ENCODE results near the gene CNTNAP5. TPM values are rescaled to one million over a fixed set of nuclear protein-coding genes. Genes with fewer than 3 reads are reported as not detected.

Gene CNTNAP5
- total and polyA plus RNA-seq, 2 of the 8 experiments (the other 6 are each of a cell fraction or from before 2014, with no cell fraction given): 0.11 to 0.76 TPM

DNA sequence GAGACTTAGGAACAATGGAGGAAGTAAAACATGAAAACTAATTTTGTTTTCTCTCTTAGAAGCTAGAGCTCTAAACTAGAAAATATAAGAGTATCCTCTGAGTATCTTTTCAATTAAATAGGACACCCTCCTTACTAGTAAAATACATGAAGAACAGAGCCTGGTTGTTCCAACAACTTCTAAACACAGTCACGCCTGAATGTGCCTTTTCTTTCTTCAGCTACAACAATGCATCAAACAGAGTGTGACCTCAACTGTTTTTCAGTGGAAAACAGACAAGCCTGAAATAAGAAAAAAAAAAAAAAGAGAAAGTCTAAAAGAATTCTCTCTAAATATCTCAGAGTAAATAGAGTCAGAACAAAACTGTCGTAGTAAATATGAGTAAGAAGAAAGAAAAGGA is 928.8 kb downstream of the CNTNAP5 start:
- Histone ChIP-seq H2BK15ac (ENCODE audit: low read length) (no peak overlapping the region), H3K18ac (ENCODE audit: extremely low read depth, low read length) (no peak overlapping the region), H2BK12ac (ENCODE audit: low read depth, low read length) (no peak overlapping the region), H3K9me3 (ENCODE audit: insufficient read depth in 2 of 2, low read depth in 1 of 2, low read length in 1 of 2) (no peaks in the 10 kb centered on the region), H3K27ac (ENCODE audit: low read depth, low read length) (no peak overlapping the region), H2BK120ac (replicated peaks; ENCODE audit: low read depth, low read length) (no peak overlapping the region), H3K4ac (replicated peaks; ENCODE audit: insufficient read length, low read depth, low read length) (no peak overlapping the region), H3K14ac (ENCODE audit: insufficient read length) (no peak overlapping the region), H3K4me1 (replicated peaks in 1 of 4; ENCODE audit: control insufficient read depth in 3 of 4, insufficient read depth in 4 of 4, low read length in 3 of 4) (no peaks in the 10 kb centered on the region), H3K4me3 (ENCODE audit: extremely low read depth in 1 of 4, insufficient read depth in 2 of 4, low read depth in 3 of 4, low read length in 4 of 4) (no peak overlapping the region), H3K56ac (replicated peaks; ENCODE audit: insufficient read length, low read depth, low read length) (no peak overlapping the region), H3K4me2 (ENCODE audit: insufficient read depth in 1 of 2, low read depth in 2 of 2, low read length in 2 of 2) (no peak overlapping the region), H3K9ac (replicated peaks in 1 of 4; ENCODE audit: extremely low read depth in 1 of 4, low read depth in 3 of 4, low read length in 3 of 4) (no peak overlapping the region), H3K79me2 (ENCODE audit: control insufficient read depth in 1 of 2, insufficient read depth in 2 of 2, low read length in 2 of 2) (no peaks in the 10 kb centered on the region), H3K23ac (ENCODE audit: insufficient read length) (no peak overlapping the region), H3K23me2 (ENCODE audit: low read depth, low read length) (no peaks in the 10 kb centered on the region), H4K5ac (ENCODE audit: insufficient read length, low read depth, low read length) (no peak overlapping the region), H3K27me3 (replicated peaks in 1 of 4; ENCODE audit: control insufficient read depth in 3 of 4, extremely low read depth in 1 of 4, insufficient read depth in 3 of 4, low read length in 3 of 4) (no peaks in the 10 kb centered on the region), H2AFZ (ENCODE audit: low read length) (no peak overlapping the region), H4K20me1 (replicated peaks in 1 of 2; ENCODE audit: control insufficient read depth in 1 of 2, insufficient read depth in 2 of 2, low read length in 2 of 2) (no peaks in the 10 kb centered on the region), H4K8ac (ENCODE audit: extremely low read depth, insufficient read depth, low read length) (no peak overlapping the region), H3K36me3 (ENCODE audit: control insufficient read depth in 2 of 4, insufficient read depth in 4 of 4, low read length in 3 of 4) (no peaks in the 10 kb centered on the region), H4K91ac (replicated peaks; ENCODE audit: insufficient read length, low read length) (no peak overlapping the region), H2BK20ac (ENCODE audit: low read length) (no peak overlapping the region), H3K79me1 (ENCODE audit: low read depth, low read length) (no peaks in the 10 kb centered on the region), H2BK5ac (ENCODE audit: low read depth, low read length) (no peak overlapping the region), H2AK5ac (ENCODE audit: low read depth, low read length) (no peak overlapping the region)
- DNase-seq (ENCODE audit: low read depth in 1 of 2, low spot score in 2 of 2): no peak
- no peak for FAIRE-seq
- ChIA-PET CTCF (ENCODE audit: partially characterized antibody) (interaction anchor here (0.9 kb wide), 1 partner anchor 518 kb away, joined by 3 read pairs; no protein-coding TSS in a partner anchor), POLR2A (ENCODE audit: partially characterized antibody) (no interaction called here)
- TF ChIP-seq SP2 (IDR thresholded peaks at IDR 0.05; ENCODE audit: low read length): no peak
- no peak for TF ChIP-seq JUND (IDR thresholded peaks at IDR 0.05; ENCODE audit: low read length)
- no peak for TF ChIP-seq GTF2F1 (IDR thresholded peaks at IDR 0.05; ENCODE audit: borderline replicate concordance, low read depth, low read length)
- WGBS, 2 experiments (ENCODE audit: extremely low coverage in 1 of 2, insufficient coverage in 1 of 2, insufficient read length in 1 of 2, insufficient replicate concordance in 2 of 2, low coverage in 1 of 2, low lambda C conversion rate in 2 of 2, missing lambda C conversion rate in 1 of 2): 83% methylated on average over 2 of the region's 2 CpGs; no CpG with 5 or more reads in 1 of the 2 experiments

All from H1 (cell line).